ENCODE results near the gene TMEM125. TPM values are rescaled to one million over a fixed set of nuclear protein-coding genes. Genes with fewer than 3 reads are reported as not detected.

The TMEM125 gene
- total and polyA plus RNA-seq, 9 of the 15 experiments (the other 6 are each of a cell fraction or from before 2014, with no cell fraction given) = 0.07 to 0.08 TPM; not detected in 7

- BruUV-seq (replicated peaks) = no TSS peak
- H3K27me3 ChIP-seq (ENCODE audit: control insufficient read depth in 2 of 2, insufficient read depth in 2 of 2, low read length in 2 of 2) = peaks cover 53 to 57% of the 10 kb centered on the region in 2 experiments
- H3K4me3 ChIP-seq = no peak overlapping the region
- no peak overlapping the region for H2AFZ ChIP-seq (ENCODE audit: low read depth, low read length)
- H3K9ac ChIP-seq (ENCODE audit: insufficient read depth in 1 of 2, low read depth in 2 of 2, low read length in 2 of 2) = no peak overlapping the region
- H3K9me3 ChIP-seq (replicated peaks; ENCODE audit: control insufficient read depth, insufficient read depth, low read depth, low read length) = no peaks in the 10 kb centered on the region
- 7% methylated on average over 7 of the region's 7 CpGs for WGBS (ENCODE audit: insufficient coverage, low coverage, missing lambda C conversion rate)
- DNase-seq (ENCODE audit: extremely low read depth in 1 of 4, low spot score in 3 of 4) (no peak), FAIRE-seq (no peak), ATAC-seq (no peak)
- H3K9me1 ChIP-seq (ENCODE audit: control insufficient read depth, insufficient read depth, low read length) = no peaks in the 10 kb centered on the region
- H3K36me3 ChIP-seq (ENCODE audit: control insufficient read depth, insufficient read depth, low read length) = no peaks in the 10 kb centered on the region
- H4K20me1 ChIP-seq (replicated peaks; ENCODE audit: control insufficient read depth, insufficient read depth, low read length) = peaks cover 6% of the 10 kb centered on the region
- intact Hi-C loops (cut with micrococcal nuclease) = no loop called here
- CTCF ChIA-PET (ENCODE audit: low intra/inter-chr PET ratio) = no interaction called here
- no peaks in the 10 kb centered on the region for H3K79me2 ChIP-seq (ENCODE audit: control insufficient read depth, insufficient read depth, low read length)
- in situ Hi-C loops (cut with MboI) = no loop called here
- no peak overlapping the region for H3K27ac ChIP-seq (ENCODE audit: extremely low read depth, low read depth, low read length)
- POLR2A ChIA-PET = interaction anchor here (0.6 to 1.2 kb wide), 4 partner anchors 13 to 67 kb away, joined by 3 to 4 read pairs (median 4); partner anchors contain the start of gene CDC20
- H3K4me1 ChIP-seq (replicated peaks in 1 of 2; ENCODE audit: control insufficient read depth in 2 of 2, insufficient read depth in 2 of 2, low read length in 2 of 2) = 0 out of 5 replicates have a peak, but pooled peaks cover 0 to 3% of the 10 kb centered on the region in 2 experiments
- no peak overlapping the region for H3K4me2 ChIP-seq (ENCODE audit: insufficient read depth, low read length)
- TF ChIP-seq ZNF224 (CRISPR knock-in tag; IDR thresholded peaks at IDR 0.05) (no peak), SMARCA5 (IDR thresholded peaks at IDR 0.05) (no peak), PRMT5 (CRISPR knock-in tag; IDR thresholded peaks at IDR 0.05) (no peak), ZNF766 (CRISPR knock-in tag; conservative IDR thresholded peaks at IDR 0.05) (no peak), RNF2 (IDR thresholded peaks at IDR 0.05) (no peak), POLR2H (tag; IDR thresholded peaks at IDR 0.05; ENCODE audit: low read depth) (no peak), ATF1 (CRISPR knock-in tag; IDR thresholded peaks at IDR 0.05) (no peak), ATF1 (tag; IDR thresholded peaks at IDR 0.05) (no peak), ATF4 (CRISPR knock-in tag; IDR thresholded peaks at IDR 0.05) (no peak), CHD2 (IDR thresholded peaks at IDR 0.05; ENCODE audit: low read depth, low read length) (no peak), RBM22 (IDR thresholded peaks at IDR 0.05; ENCODE audit: low read depth, low read length, poor library complexity, severe bottlenecking) (no peak)
- TF ChIP-seq, protein P1, sequence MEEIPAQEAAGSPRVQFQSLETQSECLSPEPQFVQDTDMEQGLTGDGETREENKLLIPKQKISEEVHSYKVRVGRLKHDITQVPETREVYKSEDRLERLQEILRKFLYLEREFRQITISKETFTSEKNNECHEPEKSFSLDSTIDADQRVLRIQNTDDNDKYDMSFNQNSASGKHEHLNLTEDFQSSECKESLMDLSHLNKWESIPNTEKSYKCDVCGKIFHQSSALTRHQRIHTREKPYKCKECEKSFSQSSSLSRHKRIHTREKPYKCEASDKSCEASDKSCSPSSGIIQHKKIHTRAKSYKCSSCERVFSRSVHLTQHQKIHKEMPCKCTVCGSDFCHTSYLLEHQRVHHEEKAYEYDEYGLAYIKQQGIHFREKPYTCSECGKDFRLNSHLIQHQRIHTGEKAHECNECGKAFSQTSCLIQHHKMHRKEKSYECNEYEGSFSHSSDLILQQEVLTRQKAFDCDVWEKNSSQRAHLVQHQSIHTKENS (CRISPR knock-in tag; IDR thresholded peaks at IDR 0.05) = no peak
- TF ChIP-seq, protein P2, sequence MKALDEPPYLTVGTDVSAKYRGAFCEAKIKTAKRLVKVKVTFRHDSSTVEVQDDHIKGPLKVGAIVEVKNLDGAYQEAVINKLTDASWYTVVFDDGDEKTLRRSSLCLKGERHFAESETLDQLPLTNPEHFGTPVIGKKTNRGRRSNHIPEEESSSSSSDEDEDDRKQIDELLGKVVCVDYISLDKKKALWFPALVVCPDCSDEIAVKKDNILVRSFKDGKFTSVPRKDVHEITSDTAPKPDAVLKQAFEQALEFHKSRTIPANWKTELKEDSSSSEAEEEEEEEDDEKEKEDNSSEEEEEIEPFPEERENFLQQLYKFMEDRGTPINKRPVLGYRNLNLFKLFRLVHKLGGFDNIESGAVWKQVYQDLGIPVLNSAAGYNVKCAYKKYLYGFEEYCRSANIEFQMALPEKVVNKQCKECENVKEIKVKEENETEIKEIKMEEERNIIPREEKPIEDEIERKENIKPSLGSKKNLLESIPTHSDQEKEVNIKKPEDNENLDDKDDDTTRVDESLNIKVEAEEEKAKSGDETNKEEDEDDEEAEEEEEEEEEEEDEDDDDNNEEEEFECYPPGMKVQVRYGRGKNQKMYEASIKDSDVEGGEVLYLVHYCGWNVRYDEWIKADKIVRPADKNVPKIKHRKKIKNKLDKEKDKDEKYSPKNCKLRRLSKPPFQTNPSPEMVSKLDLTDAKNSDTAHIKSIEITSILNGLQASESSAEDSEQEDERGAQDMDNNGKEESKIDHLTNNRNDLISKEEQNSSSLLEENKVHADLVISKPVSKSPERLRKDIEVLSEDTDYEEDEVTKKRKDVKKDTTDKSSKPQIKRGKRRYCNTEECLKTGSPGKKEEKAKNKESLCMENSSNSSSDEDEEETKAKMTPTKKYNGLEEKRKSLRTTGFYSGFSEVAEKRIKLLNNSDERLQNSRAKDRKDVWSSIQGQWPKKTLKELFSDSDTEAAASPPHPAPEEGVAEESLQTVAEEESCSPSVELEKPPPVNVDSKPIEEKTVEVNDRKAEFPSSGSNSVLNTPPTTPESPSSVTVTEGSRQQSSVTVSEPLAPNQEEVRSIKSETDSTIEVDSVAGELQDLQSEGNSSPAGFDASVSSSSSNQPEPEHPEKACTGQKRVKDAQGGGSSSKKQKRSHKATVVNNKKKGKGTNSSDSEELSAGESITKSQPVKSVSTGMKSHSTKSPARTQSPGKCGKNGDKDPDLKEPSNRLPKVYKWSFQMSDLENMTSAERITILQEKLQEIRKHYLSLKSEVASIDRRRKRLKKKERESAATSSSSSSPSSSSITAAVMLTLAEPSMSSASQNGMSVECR (CRISPR knock-in tag; IDR thresholded peaks at IDR 0.05) = no peak
- TF ChIP-seq, protein P3, sequence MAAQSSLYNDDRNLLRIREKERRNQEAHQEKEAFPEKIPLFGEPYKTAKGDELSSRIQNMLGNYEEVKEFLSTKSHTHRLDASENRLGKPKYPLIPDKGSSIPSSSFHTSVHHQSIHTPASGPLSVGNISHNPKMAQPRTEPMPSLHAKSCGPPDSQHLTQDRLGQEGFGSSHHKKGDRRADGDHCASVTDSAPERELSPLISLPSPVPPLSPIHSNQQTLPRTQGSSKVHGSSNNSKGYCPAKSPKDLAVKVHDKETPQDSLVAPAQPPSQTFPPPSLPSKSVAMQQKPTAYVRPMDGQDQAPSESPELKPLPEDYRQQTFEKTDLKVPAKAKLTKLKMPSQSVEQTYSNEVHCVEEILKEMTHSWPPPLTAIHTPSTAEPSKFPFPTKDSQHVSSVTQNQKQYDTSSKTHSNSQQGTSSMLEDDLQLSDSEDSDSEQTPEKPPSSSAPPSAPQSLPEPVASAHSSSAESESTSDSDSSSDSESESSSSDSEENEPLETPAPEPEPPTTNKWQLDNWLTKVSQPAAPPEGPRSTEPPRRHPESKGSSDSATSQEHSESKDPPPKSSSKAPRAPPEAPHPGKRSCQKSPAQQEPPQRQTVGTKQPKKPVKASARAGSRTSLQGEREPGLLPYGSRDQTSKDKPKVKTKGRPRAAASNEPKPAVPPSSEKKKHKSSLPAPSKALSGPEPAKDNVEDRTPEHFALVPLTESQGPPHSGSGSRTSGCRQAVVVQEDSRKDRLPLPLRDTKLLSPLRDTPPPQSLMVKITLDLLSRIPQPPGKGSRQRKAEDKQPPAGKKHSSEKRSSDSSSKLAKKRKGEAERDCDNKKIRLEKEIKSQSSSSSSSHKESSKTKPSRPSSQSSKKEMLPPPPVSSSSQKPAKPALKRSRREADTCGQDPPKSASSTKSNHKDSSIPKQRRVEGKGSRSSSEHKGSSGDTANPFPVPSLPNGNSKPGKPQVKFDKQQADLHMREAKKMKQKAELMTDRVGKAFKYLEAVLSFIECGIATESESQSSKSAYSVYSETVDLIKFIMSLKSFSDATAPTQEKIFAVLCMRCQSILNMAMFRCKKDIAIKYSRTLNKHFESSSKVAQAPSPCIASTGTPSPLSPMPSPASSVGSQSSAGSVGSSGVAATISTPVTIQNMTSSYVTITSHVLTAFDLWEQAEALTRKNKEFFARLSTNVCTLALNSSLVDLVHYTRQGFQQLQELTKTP (IDR thresholded peaks at IDR 0.05; ENCODE audit: low read depth in 1 of 2, partially characterized antibody in 2 of 2) = no peak
These were observed 22.4 kb downstream of the TMEM125 start for GRCh38 chr1:43292216-43292615.
